ENCODE measurements around the gene NAPSA. TPM values are rescaled to one million over a fixed set of nuclear protein-coding genes. Genes with fewer than 3 reads are reported as not detected.
"Not testable (repeated sequence)": the region's sequence is repeated elsewhere in the genome, so short reads cannot be mapped to it uniquely, and the experiment has no call there.

Gene NAPSA
- total RNA-seq, 1 donor from 2014 or later = 1.3 TPM

- H3K27me3 Mint-ChIP-seq (ENCODE audit: unreplicated experiment) = no peaks in the 10 kb centered on the region
- H3K4me1 Mint-ChIP-seq (ENCODE audit: unreplicated experiment) = no peaks in the 10 kb centered on the region
- H3K27ac Mint-ChIP-seq (ENCODE audit: unreplicated experiment) = no peak overlapping the region
- H3K36me3 Mint-ChIP-seq (ENCODE audit: unreplicated experiment) = no peaks in the 10 kb centered on the region
- H3K9me3 Mint-ChIP-seq (ENCODE audit: unreplicated experiment) = no peaks in the 10 kb centered on the region
- no peak overlapping the region for H3K4me3 Mint-ChIP-seq (ENCODE audit: unreplicated experiment)
- DNase-seq (ENCODE audit: extremely low spot score, unreplicated experiment) = no peak
- no peak for TF ChIP-seq CTCF (IDR thresholded peaks at IDR 0.05)
These were observed 6.1 kb downstream of the NAPSA start for GRCh38 chr19:50359328-50359818.

GRCh38 chr19:50358483-50359327 lies 6.7 kb downstream of the NAPSA start:
- Mint-ChIP-seq H3K36me3 (ENCODE audit: unreplicated experiment) (no peaks in the 10 kb centered on the region), H3K9me3 (ENCODE audit: unreplicated experiment) (no peaks in the 10 kb centered on the region), H3K27me3 (ENCODE audit: unreplicated experiment) (no peaks in the 10 kb centered on the region), H3K4me3 (ENCODE audit: unreplicated experiment) (no peak overlapping the region), H3K4me1 (ENCODE audit: unreplicated experiment) (no peaks in the 10 kb centered on the region), H3K27ac (ENCODE audit: unreplicated experiment) (no peak overlapping the region)
- no peak for TF ChIP-seq CTCF (IDR thresholded peaks at IDR 0.05)
- DNase-seq (ENCODE audit: extremely low spot score, unreplicated experiment) = no peak

GRCh38 chr19:50357178-50358100 lies 8.0 kb downstream of the NAPSA start:
- TF ChIP-seq CTCF (IDR thresholded peaks at IDR 0.05) = peak; percentile 79
- Mint-ChIP-seq H3K36me3 (ENCODE audit: unreplicated experiment) (no peaks in the 10 kb centered on the region), H3K9me3 (ENCODE audit: unreplicated experiment) (no peaks in the 10 kb centered on the region), H3K27ac (ENCODE audit: unreplicated experiment) (no peak overlapping the region), H3K27me3 (ENCODE audit: unreplicated experiment) (no peaks in the 10 kb centered on the region), H3K4me3 (ENCODE audit: unreplicated experiment) (no peak overlapping the region), H3K4me1 (ENCODE audit: unreplicated experiment) (no peaks in the 10 kb centered on the region)
- no peak for DNase-seq (ENCODE audit: extremely low spot score, unreplicated experiment)

- no peak overlapping the region for H3K27ac Mint-ChIP-seq (ENCODE audit: unreplicated experiment)
- no peaks in the 10 kb centered on the region for H3K9me3 Mint-ChIP-seq (ENCODE audit: unreplicated experiment)
- no peak overlapping the region for H3K4me3 Mint-ChIP-seq (ENCODE audit: unreplicated experiment)
- H3K4me1 Mint-ChIP-seq (ENCODE audit: unreplicated experiment) = no peaks in the 10 kb centered on the region
- DNase-seq (ENCODE audit: extremely low spot score, unreplicated experiment) = no peak
- no peaks in the 10 kb centered on the region for H3K27me3 Mint-ChIP-seq (ENCODE audit: unreplicated experiment)
- TF ChIP-seq CTCF (IDR thresholded peaks at IDR 0.05) = no peak
- H3K36me3 Mint-ChIP-seq (ENCODE audit: unreplicated experiment) = no peaks in the 10 kb centered on the region
These were observed 8.7 kb downstream of the NAPSA start for GRCh38 chr19:50356691-50357177.

- not testable (repeated sequence) for H3K27me3 Mint-ChIP-seq (ENCODE audit: unreplicated experiment); H3K27ac Mint-ChIP-seq (ENCODE audit: unreplicated experiment); H3K36me3 Mint-ChIP-seq (ENCODE audit: unreplicated experiment); H3K9me3 Mint-ChIP-seq (ENCODE audit: unreplicated experiment); H3K4me1 Mint-ChIP-seq (ENCODE audit: unreplicated experiment); DNase-seq (ENCODE audit: extremely low spot score, unreplicated experiment); H3K4me3 Mint-ChIP-seq (ENCODE audit: unreplicated experiment)
These were observed 12.0 kb downstream of the NAPSA start for GRCh38 chr19:50353487-50353880.
